ENCODE results near the gene FBXW7.

- TF ChIP-seq TAF1 (IDR thresholded peaks at IDR 0.05; ENCODE audit: borderline replicate concordance, insufficient read depth, low read length) (no peak), REST (IDR thresholded peaks at IDR 0.05; ENCODE audit: insufficient read depth in 1 of 2, low read depth in 2 of 2, low read length in 2 of 2) (no peak), POLR2AphosphoS5 (IDR thresholded peaks at IDR 0.05; ENCODE audit: low read depth, low read length) (no peak), SIN3A (IDR thresholded peaks at IDR 0.05; ENCODE audit: borderline replicate concordance, insufficient read depth, low read length) (no peak)
These were observed 79.3 kb downstream of the FBXW7 start for GRCh38 chr4:152456609-152457008.

All from PFSK-1 (cell line).